ENCODE measurements around the gene MAPK14. TPM values are rescaled to one million over a fixed set of nuclear protein-coding genes. Genes with fewer than 3 reads are reported as not detected.

MAPK14 gene
- total and polyA plus RNA-seq, 2 donors (not counting 3 experiments of a cell fraction or from before 2014, with no cell fraction given): 33.3 to 54.1 TPM

DNA sequence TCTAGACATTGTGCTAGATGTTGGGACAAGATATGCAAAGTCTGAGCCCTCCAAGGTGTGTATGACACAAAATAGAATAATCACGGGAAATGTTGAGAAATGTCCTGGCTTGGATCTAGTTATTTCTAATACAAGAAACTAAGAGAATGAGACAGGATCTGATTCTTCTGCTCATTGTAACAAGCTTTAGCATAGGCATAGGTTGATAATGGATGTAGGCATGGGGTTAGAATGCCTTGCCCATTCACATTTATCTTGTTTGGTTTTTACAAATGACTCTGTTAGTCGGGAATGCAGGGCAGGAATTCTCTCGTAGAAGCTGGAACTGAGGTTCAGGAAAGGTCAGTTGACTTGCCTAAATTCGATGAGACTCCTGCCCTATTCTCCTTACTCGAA is 1.7 kb upstream of the MAPK14 start:
- ChIA-PET POLR2A (no interaction called here), CTCF (interaction anchor here (0.6 to 5.6 kb wide), 7 partner anchors 11 to 315 kb away, joined by 3 to 155 read pairs (median 4); no protein-coding TSS in a partner anchor)
- H3K9me1 ChIP-seq (replicated peaks; ENCODE audit: control insufficient read depth, extremely low read depth, insufficient read depth, low read length): no peaks in the 10 kb centered on the region
- peaks cover 18% of the 10 kb centered on the region for H3K4me1 ChIP-seq (ENCODE audit: control insufficient read depth, extremely low read depth, insufficient read depth, low read length)
- TF ChIP-seq, protein P1, sequence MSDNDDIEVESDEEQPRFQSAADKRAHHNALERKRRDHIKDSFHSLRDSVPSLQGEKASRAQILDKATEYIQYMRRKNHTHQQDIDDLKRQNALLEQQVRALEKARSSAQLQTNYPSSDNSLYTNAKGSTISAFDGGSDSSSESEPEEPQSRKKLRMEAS (IDR thresholded peaks at IDR 0.05; ENCODE audit: insufficient read depth, insufficient read length): no peak
- no peak for TF ChIP-seq FOS (IDR thresholded peaks at IDR 0.05; ENCODE audit: borderline replicate concordance, insufficient read depth, low read length)
- no peak for TF ChIP-seq GATA2 (IDR thresholded peaks at IDR 0.05; ENCODE audit: insufficient read depth, insufficient read length, low read depth, low read length)
- no peak for TF ChIP-seq JUN (IDR thresholded peaks at IDR 0.05; ENCODE audit: borderline replicate concordance, insufficient read depth, insufficient read length, low read depth)
- no peak for TF ChIP-seq POLR2A (IDR thresholded peaks at IDR 0.05; ENCODE audit: low read depth, low read length)
- no peak for TF ChIP-seq EZH2 (IDR thresholded peaks at IDR 0.05; ENCODE audit: borderline replicate concordance, low read depth, low read length, severe bottlenecking)
- no peak for TF ChIP-seq POLR2AphosphoS5 (IDR thresholded peaks at IDR 0.05; ENCODE audit: insufficient read depth, low read depth, low read length)
- TF ChIP-seq, protein P2, sequence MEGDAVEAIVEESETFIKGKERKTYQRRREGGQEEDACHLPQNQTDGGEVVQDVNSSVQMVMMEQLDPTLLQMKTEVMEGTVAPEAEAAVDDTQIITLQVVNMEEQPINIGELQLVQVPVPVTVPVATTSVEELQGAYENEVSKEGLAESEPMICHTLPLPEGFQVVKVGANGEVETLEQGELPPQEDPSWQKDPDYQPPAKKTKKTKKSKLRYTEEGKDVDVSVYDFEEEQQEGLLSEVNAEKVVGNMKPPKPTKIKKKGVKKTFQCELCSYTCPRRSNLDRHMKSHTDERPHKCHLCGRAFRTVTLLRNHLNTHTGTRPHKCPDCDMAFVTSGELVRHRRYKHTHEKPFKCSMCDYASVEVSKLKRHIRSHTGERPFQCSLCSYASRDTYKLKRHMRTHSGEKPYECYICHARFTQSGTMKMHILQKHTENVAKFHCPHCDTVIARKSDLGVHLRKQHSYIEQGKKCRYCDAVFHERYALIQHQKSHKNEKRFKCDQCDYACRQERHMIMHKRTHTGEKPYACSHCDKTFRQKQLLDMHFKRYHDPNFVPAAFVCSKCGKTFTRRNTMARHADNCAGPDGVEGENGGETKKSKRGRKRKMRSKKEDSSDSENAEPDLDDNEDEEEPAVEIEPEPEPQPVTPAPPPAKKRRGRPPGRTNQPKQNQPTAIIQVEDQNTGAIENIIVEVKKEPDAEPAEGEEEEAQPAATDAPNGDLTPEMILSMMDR (IDR thresholded peaks at IDR 0.05; ENCODE audit: extremely low read depth in 1 of 2, insufficient read depth in 1 of 2, low read depth in 1 of 2, low read length in 2 of 2): no peak
- TF ChIP-seq MYC (IDR thresholded peaks at IDR 0.05; ENCODE audit: low read depth, low read length): no peak
- H3K79me2 ChIP-seq (ENCODE audit: control insufficient read depth, insufficient read depth, low read length): peaks cover 30% of the 10 kb centered on the region
- DNase-seq (ENCODE audit: low read depth, low spot score): no peak
- no peaks in the 10 kb centered on the region for H3K36me3 ChIP-seq (ENCODE audit: control insufficient read depth in 2 of 2, extremely low read depth in 1 of 2, insufficient read depth in 2 of 2, low read length in 2 of 2)
- no peak overlapping the region for H3K4me3 ChIP-seq (replicated peaks in 1 of 3; ENCODE audit: insufficient read depth in 1 of 3, low read depth in 1 of 3, low read length in 3 of 3)
- H3K4me2 ChIP-seq (ENCODE audit: insufficient read depth, low read length): peak overlapping the region; percentile 73
- peak; percentile 93 for FAIRE-seq
- H3K9me3 ChIP-seq (replicated peaks; ENCODE audit: control insufficient read depth, insufficient read depth, low read length): no peaks in the 10 kb centered on the region
- no TSS peak for BruUV-seq (replicated peaks)
- peak overlapping the region; percentile 48 for H3K27ac ChIP-seq (ENCODE audit: insufficient read depth, low read depth, low read length)
- dilution Hi-C loops (cut with MboI; ENCODE audit: extremely low pct_ligation_motif_present, low sequenced_read_pairs): no loop called here
- no peaks in the 10 kb centered on the region for H4K20me1 ChIP-seq (replicated peaks; ENCODE audit: control insufficient read depth, extremely low read depth, insufficient read depth, low read length)
- intact Hi-C loops (cut with micrococcal nuclease): loop anchor here (2.0 kb wide), 3 partner anchors 107 to 325 kb away; no protein-coding TSS in a partner anchor
- peak overlapping the region; percentile 40 for H2AFZ ChIP-seq (ENCODE audit: low read depth, low read length)
- no peaks in the 10 kb centered on the region for H3K27me3 ChIP-seq (ENCODE audit: control insufficient read depth in 2 of 2, insufficient read depth in 2 of 2, low read length in 2 of 2)
- peak overlapping the region; percentile 4 for H3K9ac ChIP-seq (replicated peaks; ENCODE audit: extremely low read depth, insufficient read depth, low read length)
